OCI-LY7 (cell line): Measurements from ENCODE around the gene CYP27C1. TPM values are rescaled to one million over a fixed set of nuclear protein-coding genes. Genes with fewer than 3 reads are reported as not detected.

Source experiments
- BruUV-seq: library from RNA; stranded (reverse); fragments of 400-500 nt; replicated peaks from 2 replicates; lab custom pipeline; 2021; lab: Mats Ljungman, UMichigan
- CTCF ChIA-PET: fragments of 300-600 bp; sonication (Branson Sonifier 250); formaldehyde crosslinking; loops from one replicate; lab custom pipeline; 2022; ENCODE audit warnings: antibody characterized with exemption; ENCODE audit not compliant: unreplicated experiment; lab: Charles Lee
- POLR2A ChIA-PET: fragments of 300-600 bp; sonication (Branson Sonifier 250); formaldehyde crosslinking; loops from one replicate; lab custom pipeline; 2022; ENCODE audit warnings: antibody characterized with exemption; lab: Charles Lee
- DNase-seq: peaks from one replicate; pipeline ENCODE4 v3.0.0-alpha.2; 2015; ENCODE audit warnings: low spot score
- H2AFZ ChIP-seq: fragments of 200-600 bp; sonication (generic), shearing (Covaris generic); 2 replicates; pipeline ENCODE4 v1.6.1; 2014; ENCODE audit warnings: mild to moderate bottlenecking, antibody characterized with exemption, low read length, moderate library complexity
- H3K27ac ChIP-seq: fragments of 200-600 bp; sonication (generic); 2 replicates; pipeline ENCODE4 v1.5.1; 2014; ENCODE audit warnings: mixed run types, low read depth, mild to moderate bottlenecking, moderate library complexity, low read length, inconsistent platforms; ENCODE audit not compliant: poor library complexity, severe bottlenecking
- H3K36me3 ChIP-seq: fragments of 200-600 bp; sonication (generic); 2 replicates; pipeline ENCODE4 v1.6.1; 2014; ENCODE audit warnings: mild to moderate bottlenecking, antibody characterized with exemption, low read length, moderate library complexity, mixed read lengths; ENCODE audit not compliant: insufficient read depth
- H3K4me1 ChIP-seq: fragments of 200-600 bp; sonication (generic); 2 replicates; pipeline ENCODE4 v1.5.1; 2014; ENCODE audit warnings: mild to moderate bottlenecking, low read length; ENCODE audit not compliant: insufficient read depth, poor library complexity, severe bottlenecking
- H3K4me2 ChIP-seq: fragments of 200-600 bp; sonication (generic); 2 replicates; pipeline ENCODE4 v1.6.1; 2014; ENCODE audit warnings: mild to moderate bottlenecking, low read length
- H3K4me3 ChIP-seq: fragments of 200-600 bp; sonication (generic); 2 replicates; pipeline ENCODE4 v1.5.1; 2014; ENCODE audit warnings: mild to moderate bottlenecking, low read depth, low read length; ENCODE audit not compliant: poor library complexity, severe bottlenecking
- H3K79me2 ChIP-seq: fragments of 200-600 bp; sonication (generic); 2 replicates; pipeline ENCODE4 v1.6.1; 2016; ENCODE audit warnings: low read depth, mild to moderate bottlenecking, low read length, moderate library complexity, mixed read lengths; ENCODE audit not compliant: insufficient read depth
- H3K9me2 ChIP-seq: fragments of 200-600 bp; sonication (generic); 2 replicates; pipeline ENCODE4 v1.6.1; 2016; ENCODE audit warnings: mild to moderate bottlenecking, low read length, mixed read lengths; ENCODE audit not compliant: insufficient read depth
- H3K9me3 ChIP-seq: fragments of 200-600 bp; sonication (generic); 2 replicates; pipeline ENCODE4 v1.6.1; 2014; ENCODE audit warnings: mild to moderate bottlenecking, mixed run types, low read length, mixed read lengths
- H4K20me1 ChIP-seq: fragments of 200-600 bp; sonication (generic); 2 replicates; pipeline ENCODE4 v1.6.1; 2014; ENCODE audit warnings: mild to moderate bottlenecking, antibody characterized with exemption, low read length, moderate library complexity, mixed read lengths; ENCODE audit not compliant: insufficient read depth
- EZH2phosphoT487 ChIP-seq: fragments of 200-600 bp; sonication (generic); IDR thresholded peaks from 2 replicates; pipeline ENCODE4 v1.6.1; 2018; ENCODE audit warnings: low read depth, borderline replicate concordance, mild to moderate bottlenecking, mixed run types, antibody characterized with exemption, low read length, moderate library complexity, mixed read lengths
- intact Hi-C: fragments of 100-400 bp; cut with micrococcal nuclease; formaldehyde crosslinking; loops from one replicate; pipeline ENCODE4 v1.10.0; 2022; ENCODE audit not compliant: unreplicated experiment
- total RNA-seq, 2 experiments: library from RNA; depleted of rRNA in 1 of 2; stranded (reverse); fragments of >200 nt in 1 of 2; shearing (Covaris generic) in 1 of 2; gene quantifications; 2 replicates each; pipeline ENCODE4 v1.2.3, GENCODE V29; 2014 to 2022
- TF ChIP-seq, protein P1 (sequence below): fragments of 200-600 bp; sonication (generic); conservative IDR thresholded peaks from 2 replicates; pipeline ENCODE4 v1.5.1; 2014; ENCODE audit warnings: mild to moderate bottlenecking, antibody characterized with exemption, low read length, moderate library complexity, mixed read lengths

CYP27C1 gene
- total RNA-seq, 2 experiments from 2014 or later = not detected

DNA sequence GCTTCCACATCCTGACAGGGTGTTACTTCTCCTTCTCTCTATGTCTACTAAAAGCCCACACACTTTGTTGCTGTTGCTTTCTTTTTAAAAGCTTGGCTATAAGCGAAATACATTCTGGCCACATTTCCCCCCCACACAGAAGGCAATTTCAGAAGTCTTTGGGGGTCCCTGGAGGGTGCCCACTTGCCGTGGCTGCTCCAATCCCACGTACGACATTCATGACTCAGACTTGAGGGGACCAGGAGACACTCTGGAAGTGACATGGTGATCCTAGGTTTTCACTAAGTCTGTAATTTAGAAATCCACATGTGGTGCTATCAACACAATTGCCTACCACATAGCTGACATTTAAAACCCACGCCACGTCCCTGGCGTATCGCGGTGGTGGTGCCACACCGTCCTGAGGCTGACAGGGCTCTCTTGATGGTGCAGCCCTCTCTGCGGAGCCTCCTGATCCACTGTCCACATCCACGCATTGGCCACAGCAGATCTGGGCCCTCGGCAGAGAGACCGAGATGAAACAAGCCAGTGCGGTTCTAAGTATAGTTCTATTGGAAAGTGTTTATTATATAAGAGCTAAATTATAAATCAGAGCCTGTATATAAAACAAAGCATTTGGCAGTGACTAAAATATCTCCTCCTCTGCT is 42.4 kb downstream of the CYP27C1 start:
- Histone ChIP-seq H3K36me3 (no peaks in the 10 kb centered on the region), H3K4me2 (no peak overlapping the region), H2AFZ (no peak overlapping the region), H3K4me1 (no peaks in the 10 kb centered on the region), H3K79me2 (no peaks in the 10 kb centered on the region), H3K9me2 (no peaks in the 10 kb centered on the region), H3K27ac (no peak overlapping the region), H3K4me3 (no peak overlapping the region), H3K9me3 (no peaks in the 10 kb centered on the region), H4K20me1 (no peaks in the 10 kb centered on the region)
- no peak for DNase-seq
- no peak for TF ChIP-seq EZH2phosphoT487
- TF ChIP-seq, protein P1, sequence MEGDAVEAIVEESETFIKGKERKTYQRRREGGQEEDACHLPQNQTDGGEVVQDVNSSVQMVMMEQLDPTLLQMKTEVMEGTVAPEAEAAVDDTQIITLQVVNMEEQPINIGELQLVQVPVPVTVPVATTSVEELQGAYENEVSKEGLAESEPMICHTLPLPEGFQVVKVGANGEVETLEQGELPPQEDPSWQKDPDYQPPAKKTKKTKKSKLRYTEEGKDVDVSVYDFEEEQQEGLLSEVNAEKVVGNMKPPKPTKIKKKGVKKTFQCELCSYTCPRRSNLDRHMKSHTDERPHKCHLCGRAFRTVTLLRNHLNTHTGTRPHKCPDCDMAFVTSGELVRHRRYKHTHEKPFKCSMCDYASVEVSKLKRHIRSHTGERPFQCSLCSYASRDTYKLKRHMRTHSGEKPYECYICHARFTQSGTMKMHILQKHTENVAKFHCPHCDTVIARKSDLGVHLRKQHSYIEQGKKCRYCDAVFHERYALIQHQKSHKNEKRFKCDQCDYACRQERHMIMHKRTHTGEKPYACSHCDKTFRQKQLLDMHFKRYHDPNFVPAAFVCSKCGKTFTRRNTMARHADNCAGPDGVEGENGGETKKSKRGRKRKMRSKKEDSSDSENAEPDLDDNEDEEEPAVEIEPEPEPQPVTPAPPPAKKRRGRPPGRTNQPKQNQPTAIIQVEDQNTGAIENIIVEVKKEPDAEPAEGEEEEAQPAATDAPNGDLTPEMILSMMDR = no peak
- CTCF ChIA-PET = no interaction called here
- no TSS peak for BruUV-seq
- POLR2A ChIA-PET = no interaction called here
- intact Hi-C loops = no loop called here

DNA sequence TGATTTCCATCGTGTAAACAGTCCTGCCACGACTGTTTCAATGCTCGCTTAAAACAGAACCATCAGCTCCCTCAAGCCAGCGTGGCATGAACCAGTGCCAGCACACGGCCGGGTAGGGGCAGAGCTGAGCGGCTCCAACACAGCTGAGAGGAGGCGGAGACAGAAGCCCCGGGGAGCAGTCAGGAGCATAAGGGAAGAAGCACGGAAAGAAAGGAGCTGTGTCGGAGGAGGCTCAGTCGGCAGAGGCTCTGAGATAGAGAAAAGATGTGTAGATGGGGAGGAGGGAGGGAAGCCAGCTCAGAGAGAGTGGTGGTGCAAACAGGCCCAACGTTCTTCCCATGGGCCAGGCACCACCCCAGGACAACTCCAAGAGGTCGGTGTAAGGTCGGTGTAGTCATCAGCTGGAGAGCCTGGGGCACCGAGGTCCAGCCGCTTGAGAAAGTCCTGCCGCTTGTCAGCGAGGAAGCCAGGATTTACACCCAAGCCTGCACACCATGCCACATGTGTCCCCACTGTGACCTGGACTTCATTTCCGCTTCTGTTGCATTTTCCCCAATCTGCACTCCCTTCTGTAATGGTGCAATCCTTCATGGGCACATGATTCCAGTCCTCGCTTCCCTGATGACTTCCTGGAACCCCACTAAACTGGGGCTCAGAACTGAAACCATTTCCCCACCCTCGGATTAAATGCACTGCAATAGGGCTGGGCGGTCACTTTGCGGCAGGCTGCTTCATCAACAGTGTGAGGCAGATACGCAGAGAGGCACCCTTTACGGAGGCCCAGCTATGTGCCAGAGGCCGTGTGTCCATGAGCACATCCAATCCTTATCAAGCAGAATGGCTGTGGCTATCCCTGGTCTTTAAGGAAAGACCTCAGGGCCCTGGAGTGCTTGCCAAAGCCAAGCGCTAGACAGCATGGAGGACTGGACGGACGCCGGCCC is 43.5 kb downstream of the CYP27C1 start:
- no peak for TF ChIP-seq EZH2phosphoT487
- TF ChIP-seq, protein P1 = no peak
- DNase-seq = no peak
- ChIA-PET CTCF (no interaction called here), POLR2A (interaction anchor here (0.5 to 0.6 kb wide), 2 partner anchors 791 to 1711 kb away, joined by 3 to 5 read pairs; no protein-coding TSS in a partner anchor)
- Histone ChIP-seq H3K9me2 (no peaks in the 10 kb centered on the region), H3K4me3 (no peak overlapping the region), H3K27ac (no peak overlapping the region), H4K20me1 (no peaks in the 10 kb centered on the region), H2AFZ (no peak overlapping the region), H3K79me2 (no peaks in the 10 kb centered on the region), H3K4me1 (no peaks in the 10 kb centered on the region), H3K4me2 (no peak overlapping the region), H3K36me3 (no peaks in the 10 kb centered on the region), H3K9me3 (no peaks in the 10 kb centered on the region)
- no TSS peak for BruUV-seq
- intact Hi-C loops = no loop called here
